NCI-H146 treated with DMSO at 0.1 percent for 48 hours (cell line): ENCODE measurements around the gene PLCB1.

Source experiments
- DNase-seq: peaks from one replicate; lab custom pipeline; 2025; ENCODE audit not compliant: unreplicated experiment; lab: John Stamatoyannopoulos, UW

The PLCB1 gene

GRCh38 chr20:8210749-8211148 is 78.7 kb downstream of the PLCB1 start:
- DNase-seq = no peak

GRCh38 chr20:8212286-8212685 is 80.2 kb downstream of the PLCB1 start:
- no peak for DNase-seq

DNA sequence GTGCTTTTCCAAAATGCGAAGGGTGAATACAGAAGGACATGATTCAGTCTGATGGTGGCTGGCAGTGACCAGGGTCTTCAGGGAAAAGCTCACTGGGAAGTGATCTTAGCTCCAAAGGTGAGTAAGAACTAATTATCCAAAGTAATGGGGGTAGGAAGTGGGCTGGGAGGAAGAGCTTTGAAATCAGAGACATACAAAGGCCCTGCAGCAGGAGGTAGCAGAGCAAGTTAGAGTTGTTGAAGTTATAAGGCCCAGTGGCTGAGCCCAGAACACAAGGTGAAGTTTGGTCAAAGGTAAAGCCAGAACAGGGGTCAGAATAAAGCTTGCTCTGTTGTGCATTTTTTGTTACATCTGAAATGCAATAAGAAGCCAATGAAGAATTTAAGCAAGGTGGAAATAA is 81.2 kb downstream of the PLCB1 start:
- no peak for DNase-seq

- no peak for DNase-seq
These were observed 81.9 kb downstream of the PLCB1 start for GRCh38 chr20:8213831-8214587.

DNA sequence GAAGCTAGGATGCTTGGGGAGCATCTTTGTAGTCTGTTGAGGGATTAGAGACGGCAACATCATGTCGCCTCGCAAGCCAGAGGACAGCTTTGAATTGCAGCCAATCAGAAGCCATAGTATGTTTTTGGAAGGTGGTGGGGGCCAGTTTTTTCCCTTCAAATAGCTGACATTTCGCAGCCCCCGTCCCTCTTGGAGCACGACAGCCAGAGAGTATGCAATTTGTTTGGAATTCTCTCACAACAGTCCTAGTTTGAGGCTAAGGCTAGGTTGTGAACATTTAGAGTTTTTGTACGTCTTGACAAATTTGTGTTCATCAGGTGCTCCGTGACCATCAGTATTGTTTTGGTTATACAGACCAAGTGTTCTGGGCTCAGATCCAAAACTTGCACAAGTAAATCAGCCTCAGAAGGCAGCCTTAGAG is 83.3 kb downstream of the PLCB1 start:
- DNase-seq = no peak

DNA sequence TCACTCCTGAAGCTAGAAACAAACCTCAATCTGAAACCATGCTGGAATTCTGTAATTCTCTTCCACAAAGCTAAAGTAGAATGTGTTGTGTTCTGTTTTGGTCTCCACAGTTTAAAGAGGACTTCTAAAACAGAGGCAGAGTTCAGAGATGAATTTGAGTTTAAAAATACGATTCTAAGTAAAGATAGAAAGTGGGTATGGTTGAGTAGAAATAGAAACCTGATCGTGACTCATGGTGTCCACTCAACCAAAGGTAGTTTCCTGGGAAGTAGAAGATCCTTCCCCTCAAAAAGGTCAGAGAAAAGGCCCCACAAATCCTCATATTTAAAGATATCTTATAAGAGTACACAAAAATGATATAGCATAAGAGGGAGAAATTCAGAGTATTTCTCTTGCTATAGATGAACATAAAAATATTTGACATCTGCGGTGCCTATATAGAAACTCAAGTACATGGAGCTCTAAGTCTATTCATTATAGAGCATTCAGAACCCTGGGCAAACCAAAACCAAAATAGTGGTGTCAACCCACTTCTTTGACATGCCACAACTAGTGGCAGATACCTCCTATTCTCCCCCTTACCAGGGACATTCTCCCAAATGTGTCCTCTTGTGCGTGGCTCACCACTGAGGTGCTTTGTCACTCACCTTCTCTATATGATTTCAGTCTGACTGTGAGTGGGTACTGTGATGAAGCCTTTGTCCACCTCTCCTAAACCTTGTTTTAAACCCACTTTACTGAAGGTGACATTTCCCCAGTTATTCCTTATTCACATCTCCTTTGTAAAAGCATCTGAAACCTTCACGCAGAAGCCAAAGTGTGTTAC is 84.5 kb downstream of the PLCB1 start:
- no peak for DNase-seq

- no peak for DNase-seq
These were observed 86.8 kb downstream of the PLCB1 start for GRCh38 chr20:8218861-8219260.

GRCh38 chr20:8219403-8219802 is 87.3 kb downstream of the PLCB1 start:
- no peak for DNase-seq

- DNase-seq = no peak
These were observed 88.7 kb downstream of the PLCB1 start for GRCh38 chr20:8220716-8221115.

DNA sequence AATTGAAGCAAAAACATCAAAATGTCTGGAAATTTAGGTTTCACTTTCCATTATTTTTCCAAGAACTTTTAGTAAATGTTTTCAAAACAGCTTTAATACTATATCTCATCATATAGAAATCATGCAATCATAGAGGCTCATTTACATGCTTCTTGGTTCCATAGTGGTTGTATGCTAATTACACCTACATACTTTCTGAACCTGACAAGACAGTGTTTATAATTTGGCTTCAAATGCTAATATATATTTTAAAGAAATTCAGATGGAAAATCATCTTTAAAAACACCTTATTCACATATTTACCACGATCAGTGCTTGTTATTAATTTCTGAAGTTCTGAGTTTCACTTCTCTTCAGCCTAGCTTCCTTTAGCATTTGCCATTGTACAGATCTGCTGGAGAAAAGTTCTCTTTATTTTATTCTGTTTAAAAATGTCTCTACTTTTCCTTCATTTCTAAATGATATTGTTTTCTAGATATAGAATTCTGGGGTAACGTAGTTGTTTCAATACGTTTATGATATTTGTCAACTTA is 89.9 kb downstream of the PLCB1 start:
- DNase-seq = no peak

GRCh38 chr20:8223091-8223870 is 91.2 kb downstream of the PLCB1 start:
- no peak for DNase-seq

GRCh38 chr20:8225658-8226057 is 93.6 kb downstream of the PLCB1 start:
- DNase-seq = no peak

DNA sequence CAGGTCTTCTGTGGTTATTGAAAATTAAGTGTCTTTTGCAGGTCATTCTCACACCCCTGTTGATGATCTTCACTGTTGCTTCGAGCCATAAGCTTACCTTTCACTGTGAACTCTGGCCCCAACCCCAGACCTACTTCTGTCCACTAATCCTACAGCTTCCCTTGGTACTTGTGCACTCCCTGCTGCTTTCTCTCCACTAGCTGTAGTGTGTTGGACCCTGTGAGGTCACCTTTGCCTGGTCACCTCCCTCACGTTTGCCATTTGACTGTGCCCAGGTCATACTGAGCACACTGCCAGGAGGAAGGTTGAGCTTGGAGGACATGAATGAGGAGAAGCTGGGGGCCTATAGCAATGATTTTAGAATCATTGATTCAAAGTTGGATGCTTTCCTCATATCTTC is 94.0 kb downstream of the PLCB1 start:
- no peak for DNase-seq

DNA sequence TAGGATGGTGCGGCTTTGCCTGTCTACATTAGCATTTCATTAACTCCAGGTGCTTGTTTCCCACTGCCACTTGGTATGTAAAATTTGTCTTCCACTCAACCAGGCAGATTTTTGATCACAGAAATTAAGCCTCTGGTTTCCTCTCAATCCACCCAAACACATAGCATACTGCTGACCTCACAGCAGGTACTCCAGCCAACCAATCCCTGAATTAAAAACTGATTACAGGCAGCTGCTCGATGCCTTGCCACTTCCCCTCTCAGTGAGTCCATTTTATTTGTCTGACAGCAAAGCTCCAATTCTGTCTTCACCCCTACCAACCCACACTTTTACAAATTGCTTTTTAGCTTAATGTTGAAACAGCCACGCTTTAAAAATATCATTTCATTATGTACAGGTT is 95.2 kb downstream of the PLCB1 start:
- peak; percentile 16 for DNase-seq

DNA sequence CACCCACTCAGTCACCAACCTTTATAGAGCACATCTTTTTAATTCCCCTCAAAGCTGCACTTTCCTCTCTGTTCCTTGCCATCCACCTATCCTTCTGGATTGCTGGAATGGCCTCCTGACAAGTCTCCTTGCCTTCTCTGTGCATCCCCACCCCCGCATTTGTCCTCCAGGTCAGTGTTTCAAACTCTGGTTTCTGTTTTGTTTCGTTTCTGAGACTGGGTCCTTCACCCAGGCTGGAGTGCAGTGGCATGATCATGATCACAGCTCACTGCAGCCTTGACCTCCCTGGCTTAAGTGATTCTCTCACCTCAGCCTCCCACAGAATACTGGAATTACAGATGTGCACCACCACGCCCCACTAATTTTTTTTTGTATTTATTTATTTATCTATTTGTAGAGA is 96.2 kb downstream of the PLCB1 start:
- no peak for DNase-seq

- no peak for DNase-seq
These were observed 97.0 kb downstream of the PLCB1 start for GRCh38 chr20:8229090-8229489.

GRCh38 chr20:8231038-8231437 is 99.0 kb downstream of the PLCB1 start:
- DNase-seq = no peak

- no peak for DNase-seq
These were observed 100.3 kb downstream of the PLCB1 start for GRCh38 chr20:8232332-8232731.

DNA sequence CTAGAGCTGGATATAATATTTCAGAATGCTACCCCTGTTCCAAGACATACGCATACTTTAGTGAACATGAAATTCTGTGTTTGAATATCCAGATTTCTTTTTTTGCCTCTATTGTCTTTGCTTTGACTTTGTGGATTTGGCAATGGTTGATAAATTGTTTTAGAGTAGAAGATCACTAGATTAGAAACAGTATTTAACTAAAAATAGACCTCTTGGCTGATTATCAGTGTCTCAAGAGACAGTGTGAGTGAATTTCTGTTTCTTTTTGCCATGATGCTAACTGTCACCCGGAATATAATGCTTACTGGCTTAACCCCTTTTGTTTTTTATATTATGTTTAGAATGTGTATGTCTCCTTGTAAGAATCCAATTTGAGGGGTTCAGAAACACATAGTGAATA is 102.5 kb downstream of the PLCB1 start:
- DNase-seq = no peak

- no peak for DNase-seq
These were observed 110.0 kb downstream of the PLCB1 start for GRCh38 chr20:8242066-8242465.
